ENCODE data around the gene UBE2V1. TPM values are rescaled to one million over a fixed set of nuclear protein-coding genes. Genes with fewer than 3 reads are reported as not detected.

UBE2V1 gene
- total and polyA plus RNA-seq, 10 of the 15 experiments (the other 5 are each of a cell fraction or from before 2014, with no cell fraction given): 51.8 to 219 (median 141) TPM

GRCh38 chr20:50044353-50044960 lies 68.5 kb downstream of the UBE2V1 start (continued):
- TF ChIP-seq ZBTB40 (IDR thresholded peaks at IDR 0.05; ENCODE audit: borderline replicate concordance): no peak
- no peak for TF ChIP-seq DPF2 (IDR thresholded peaks at IDR 0.05)
- TF ChIP-seq EED (IDR thresholded peaks at IDR 0.05; ENCODE audit: low read depth): no peak
- TF ChIP-seq CEBPZ (IDR thresholded peaks at IDR 0.05; ENCODE audit: low read depth, low read length): no peak

All from GM12878 (cell line).